A204.1 (cell line): ENCODE results near the gene CD200R1.
"Not testable (repeated sequence)": the region's sequence is repeated elsewhere in the genome, so short reads cannot be mapped to it uniquely, and the experiment has no call there.

Experiments used
- FAIRE-seq: peaks from 2 replicates; lab custom pipeline; 2012; peaks lifted over from hg19 to GRCh38; lab: Jason Lieb, UNC

CD200R1 gene

DNA sequence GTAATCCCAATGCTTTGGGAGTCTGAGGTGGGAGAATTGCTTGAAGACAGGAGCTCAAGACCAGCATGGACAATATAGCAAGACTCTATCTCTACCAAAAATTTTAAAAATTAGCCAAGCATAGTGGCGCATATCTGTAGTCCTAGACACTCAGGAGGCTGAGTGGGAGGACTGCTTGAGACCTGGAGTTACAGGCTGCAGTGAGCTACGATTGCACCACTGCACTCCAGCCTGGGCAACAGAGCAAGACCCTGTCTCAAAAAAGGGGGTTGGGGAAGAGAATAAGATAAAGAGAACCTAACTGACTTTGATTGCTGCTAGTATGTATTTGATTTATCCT, 755 bp downstream of the CD200R1 start:
- no peak for FAIRE-seq

DNA sequence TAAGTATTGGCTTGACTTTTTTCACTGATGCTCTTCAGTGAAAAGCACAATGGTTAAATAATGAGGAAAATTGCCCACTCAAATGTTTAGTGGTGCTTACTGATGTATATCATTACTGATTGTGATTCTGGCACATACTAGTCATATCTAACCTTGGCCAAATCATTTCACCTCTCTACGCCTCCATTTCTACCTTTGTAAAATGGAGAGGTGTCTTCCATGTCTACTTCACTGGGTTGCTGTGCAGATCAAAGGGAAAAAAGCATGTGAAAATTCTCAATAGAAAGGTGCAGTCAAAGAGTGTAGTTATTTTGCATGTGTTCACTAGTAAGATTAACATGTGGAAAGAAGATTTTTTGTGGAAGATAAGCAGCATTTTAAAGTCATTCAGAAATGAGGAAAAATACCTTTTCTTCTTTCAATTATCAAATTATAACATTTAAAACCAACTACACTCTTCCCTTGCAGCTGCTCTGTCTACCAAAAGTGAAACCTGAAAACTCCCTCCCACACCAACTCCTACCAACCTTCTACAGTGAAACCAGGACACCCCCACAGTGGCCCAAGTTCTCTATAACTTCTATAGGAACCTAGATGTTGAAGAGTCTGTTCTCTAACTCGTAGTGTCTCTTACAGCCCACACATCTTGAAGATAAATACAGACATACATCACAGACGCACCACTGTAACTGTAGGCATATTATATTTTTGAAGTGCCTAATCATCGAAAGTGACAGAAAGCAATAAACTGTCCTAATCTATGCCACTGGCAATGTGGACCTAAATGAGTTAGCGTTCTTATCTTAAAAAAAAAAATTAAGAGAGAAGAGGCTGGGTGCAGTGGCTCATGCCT, 1.4 kb downstream of the CD200R1 start:
- no peak for FAIRE-seq

- FAIRE-seq = no peak
These were observed 2.7 kb downstream of the CD200R1 start for GRCh38 chr3:112972158-112972557.

DNA sequence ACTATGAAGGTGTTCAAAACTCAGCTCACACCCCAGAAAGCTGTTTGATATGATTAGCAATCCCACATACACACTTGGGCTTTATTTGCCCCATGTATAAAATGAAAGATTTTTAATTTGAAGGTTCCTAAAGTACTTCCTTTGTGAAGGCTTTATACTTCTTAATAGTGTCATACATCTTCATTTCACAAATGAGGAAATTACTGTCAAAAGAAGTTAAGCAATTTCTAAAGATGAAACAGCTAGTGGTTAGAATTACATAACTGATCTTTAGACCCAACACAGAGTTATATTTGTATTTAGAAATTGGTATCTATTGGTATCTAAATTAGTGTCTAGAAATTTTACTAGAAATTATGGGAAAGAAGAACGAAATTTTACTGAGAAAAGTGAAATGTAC, 7.1 kb downstream of the CD200R1 start:
- no peak for FAIRE-seq

- FAIRE-seq = no peak
These were observed 7.5 kb downstream of the CD200R1 start for GRCh38 chr3:112967425-112967824.

DNA sequence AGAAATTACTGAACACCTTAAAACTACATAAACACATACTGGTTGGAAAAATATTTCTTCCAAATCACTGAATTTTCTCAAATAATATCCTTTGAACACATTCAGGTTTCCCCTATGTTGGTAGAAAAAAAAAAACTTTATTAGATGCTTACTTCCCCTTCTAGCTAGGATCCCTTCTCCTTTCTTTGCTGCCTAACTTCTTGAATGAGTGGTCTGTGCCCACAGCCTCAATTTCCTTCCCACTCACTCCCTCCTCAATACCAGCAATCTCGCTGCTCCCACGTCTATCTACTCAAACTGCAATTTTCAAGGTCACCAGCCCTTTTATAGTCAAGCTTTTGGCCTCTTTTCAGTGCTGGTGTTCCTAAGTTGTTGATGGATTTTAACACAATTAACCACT, 8.3 kb downstream of the CD200R1 start:
- FAIRE-seq = no peak

- no peak for FAIRE-seq
These were observed 9.2 kb downstream of the CD200R1 start for GRCh38 chr3:112965656-112966055.

- no peak for FAIRE-seq
These were observed 11.2 kb downstream of the CD200R1 start for GRCh38 chr3:112963683-112964082.

DNA sequence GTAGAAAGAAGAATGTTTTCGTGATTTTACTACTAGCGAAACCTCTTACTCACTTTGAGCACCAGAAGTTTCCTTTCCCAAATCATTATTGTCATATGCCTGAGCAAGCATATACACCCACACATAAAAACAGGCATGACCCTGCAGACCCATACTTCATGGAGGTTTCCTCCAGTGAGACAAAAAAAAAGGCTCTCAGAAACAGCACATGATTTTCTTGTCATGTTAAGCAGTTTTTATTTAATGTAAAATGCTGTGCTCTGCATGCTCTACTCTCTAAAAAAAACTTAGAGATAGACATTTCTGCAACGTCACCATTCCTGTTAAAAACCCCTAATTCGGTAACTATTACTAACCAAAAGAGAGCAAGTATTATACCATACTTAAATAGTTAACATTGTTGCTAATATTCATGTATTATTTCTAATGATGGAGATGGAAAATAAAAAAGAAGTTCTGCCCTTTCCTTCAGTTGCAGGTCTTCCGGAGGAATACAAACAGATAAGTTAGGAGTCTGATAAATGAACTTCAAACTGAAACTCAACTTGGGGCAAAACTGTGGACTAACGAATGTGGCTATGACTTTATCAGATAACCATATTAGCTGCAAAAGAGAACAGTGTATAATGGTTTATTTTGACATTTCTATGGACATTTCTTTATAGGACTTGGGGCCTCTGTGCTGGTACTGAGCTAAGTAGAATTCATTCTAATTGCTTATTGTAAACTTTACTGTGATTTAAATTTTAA, 15.9 kb downstream of the CD200R1 start:
- no peak for FAIRE-seq

DNA sequence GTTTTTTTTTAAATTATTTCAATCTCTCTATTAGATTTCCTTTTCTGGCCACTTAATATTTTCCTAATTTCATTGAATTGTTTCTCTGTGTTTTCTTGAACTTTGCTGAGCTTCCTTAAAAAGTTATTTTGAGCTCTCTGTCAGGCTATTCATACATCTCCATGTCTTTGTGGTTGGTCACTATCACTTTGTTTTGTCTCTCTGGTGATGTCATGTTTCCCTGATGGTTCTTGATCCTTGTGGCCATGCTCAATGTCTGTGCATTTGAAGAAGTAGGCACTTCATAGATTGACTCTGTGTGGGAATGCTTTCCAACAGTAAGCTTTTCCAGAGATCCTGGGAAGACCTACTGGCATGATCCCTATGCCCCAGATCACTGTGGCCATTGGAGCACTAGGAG, 18.6 kb downstream of the CD200R1 start:
- FAIRE-seq = no peak

DNA sequence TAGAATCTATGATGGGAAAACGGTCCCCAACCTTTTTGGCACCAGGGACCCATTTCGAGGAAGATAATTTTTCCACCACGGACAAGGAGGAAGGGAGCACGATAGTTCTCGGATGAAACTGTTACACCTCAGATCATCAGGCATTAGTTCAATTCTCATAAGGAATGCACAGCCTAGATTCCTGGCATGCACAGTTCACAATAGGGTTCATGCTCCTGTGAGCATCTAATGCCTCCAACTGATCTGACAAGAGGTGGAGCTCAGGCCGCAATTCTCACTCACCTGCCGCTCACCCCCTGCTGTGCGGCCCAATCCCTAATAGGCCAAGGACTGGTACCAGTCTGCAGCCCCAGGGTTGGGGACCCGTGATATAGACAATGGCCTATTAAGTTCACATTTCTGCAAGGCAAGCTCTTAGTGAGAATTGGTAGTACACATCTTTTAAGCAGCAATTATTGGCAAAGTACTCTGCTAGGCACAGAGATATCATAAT, 26.5 kb downstream of the CD200R1 start:
- no peak for FAIRE-seq

DNA sequence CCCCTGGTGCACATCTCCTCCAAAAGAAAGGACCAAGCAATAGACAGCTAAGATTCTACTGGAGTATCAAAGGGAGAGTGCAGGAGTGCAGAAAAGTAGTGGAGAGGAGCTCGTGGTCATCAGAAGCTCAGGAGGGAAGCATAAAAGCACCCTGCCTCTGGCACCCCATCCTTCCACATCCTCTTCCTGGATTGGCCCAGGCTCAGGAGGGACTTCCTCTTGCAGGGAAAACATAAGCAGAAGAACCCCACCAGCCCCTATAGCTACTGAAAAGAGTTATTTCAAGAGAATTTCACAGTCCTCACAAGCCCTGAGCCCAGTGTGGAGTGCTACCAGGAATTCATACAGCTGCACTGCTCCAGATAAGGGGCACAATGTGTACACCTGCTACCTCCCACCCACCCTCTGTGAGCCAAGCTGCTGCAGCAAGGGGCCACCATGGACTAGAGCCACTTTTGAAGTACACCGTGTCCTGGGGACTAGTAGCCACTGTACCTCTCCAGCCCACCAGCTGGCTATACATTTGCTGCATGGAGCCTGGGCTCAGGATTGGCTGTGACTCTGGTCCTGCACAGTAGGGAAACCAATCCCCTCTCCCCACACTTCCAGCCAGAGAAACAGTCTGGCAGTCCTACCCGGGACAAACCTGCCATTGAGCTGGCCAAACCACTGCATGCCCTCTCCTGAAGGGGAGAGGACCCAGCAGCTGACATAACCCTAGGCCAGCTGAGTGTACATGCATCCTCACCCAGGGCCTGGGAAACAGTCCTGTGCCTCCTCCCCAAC, 43.0 kb downstream of the CD200R1 start:
- FAIRE-seq = no peak

- no peak for FAIRE-seq
These were observed 44.1 kb downstream of the CD200R1 start for GRCh38 chr3:112930771-112931170.

GRCh38 chr3:112925969-112926368, 48.9 kb downstream of the CD200R1 start:
- no peak for FAIRE-seq

DNA sequence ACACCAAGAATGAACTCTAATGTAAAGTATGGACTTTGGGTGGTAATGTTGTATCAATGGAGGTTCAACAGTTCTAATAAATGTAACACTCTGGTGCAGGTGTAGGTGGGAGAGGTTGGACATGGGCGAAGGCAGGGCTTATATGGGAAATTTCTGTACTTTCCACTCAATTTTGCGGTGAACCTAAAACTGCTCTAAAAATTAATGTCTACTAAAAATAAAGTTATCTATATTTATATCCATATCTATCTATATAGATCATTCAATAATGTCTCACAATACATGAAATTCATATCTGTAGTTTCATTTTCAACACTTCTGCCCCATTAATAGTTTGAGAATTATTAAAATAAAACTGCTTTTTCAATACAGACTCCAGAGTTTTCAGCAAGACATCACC, 49.3 kb downstream of the CD200R1 start:
- no peak for FAIRE-seq

GRCh38 chr3:112919541-112919940, 55.4 kb downstream of the CD200R1 start:
- FAIRE-seq = not testable (repeated sequence)

DNA sequence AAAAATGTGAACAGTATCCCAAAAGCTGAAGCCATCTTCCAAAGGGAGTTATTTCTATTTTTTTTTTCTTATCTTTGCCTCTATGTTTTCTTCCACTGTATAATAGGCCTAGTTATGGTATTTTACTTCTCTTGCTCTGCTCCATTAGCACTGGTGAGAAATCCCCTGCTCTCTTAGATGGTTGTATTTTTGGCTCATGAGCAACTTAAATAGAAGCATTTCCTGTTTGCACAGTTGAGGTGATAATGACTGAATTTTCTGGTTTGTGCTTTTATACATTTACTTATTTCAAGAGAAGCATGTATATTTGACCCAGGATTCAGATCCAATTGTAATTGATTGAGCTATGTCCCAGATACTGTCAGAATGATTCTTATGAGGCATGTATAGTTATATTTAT, 66.7 kb downstream of the CD200R1 start:
- FAIRE-seq = no peak

- FAIRE-seq = no peak
These were observed 70.1 kb downstream of the CD200R1 start for GRCh38 chr3:112904786-112905185.

DNA sequence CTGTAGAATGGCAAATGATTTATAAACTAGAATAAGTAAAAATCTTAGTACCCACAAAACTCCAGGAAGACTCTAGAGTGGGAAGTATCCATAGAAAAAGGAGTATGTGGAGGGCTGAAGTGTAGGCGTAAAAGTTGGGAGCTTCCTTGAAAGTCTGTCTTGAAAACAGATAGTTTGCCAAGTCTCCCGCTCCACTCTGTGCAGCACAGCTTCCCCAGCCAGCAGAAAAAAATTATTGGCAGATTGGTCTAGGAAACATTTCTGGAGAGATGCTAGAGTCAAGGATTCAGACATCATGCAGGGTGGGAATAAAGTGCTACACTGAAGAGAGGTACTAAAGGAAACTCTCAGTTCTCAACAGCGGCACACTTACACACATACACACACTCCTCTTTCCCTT, 74.8 kb downstream of the CD200R1 start:
- no peak for FAIRE-seq

DNA sequence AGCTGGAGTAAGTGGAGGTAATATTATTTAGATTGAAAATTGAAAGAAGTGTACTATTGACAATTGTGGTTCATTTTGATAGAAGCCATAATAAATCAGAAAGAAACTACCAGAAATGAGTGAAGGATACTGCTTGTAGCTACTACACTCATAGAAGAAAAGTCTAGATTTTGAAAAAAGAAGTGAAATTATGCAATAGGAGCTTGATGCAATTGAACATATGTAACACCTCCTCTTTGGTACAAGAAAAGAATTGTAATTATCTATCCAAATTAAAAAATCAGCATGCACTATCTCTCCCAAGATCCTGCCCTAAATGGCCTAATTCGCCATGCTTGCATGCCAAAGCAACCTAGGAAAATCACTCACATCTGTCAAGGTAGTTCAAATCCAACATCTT, 77.1 kb downstream of the CD200R1 start:
- FAIRE-seq = no peak

DNA sequence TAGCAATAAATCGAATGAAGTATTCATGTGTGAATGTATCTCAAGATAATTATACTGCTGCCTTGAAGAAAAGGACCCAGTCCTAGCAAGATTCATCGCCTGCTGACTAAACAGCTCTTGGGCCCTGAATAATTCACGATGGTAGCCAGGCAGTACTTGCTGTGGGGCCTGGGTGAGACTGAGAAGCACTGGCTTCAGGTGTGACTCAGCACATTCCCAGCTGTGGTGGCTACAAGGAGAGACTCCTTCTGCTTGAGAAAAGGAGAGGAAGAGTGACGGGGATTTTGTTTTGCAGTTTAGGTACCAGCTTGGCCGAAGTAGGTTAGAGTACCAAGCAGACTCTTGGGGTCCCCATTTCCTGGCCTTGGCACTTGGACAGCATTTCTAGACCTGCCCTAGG, 80.6 kb downstream of the CD200R1 start:
- FAIRE-seq = no peak

GRCh38 chr3:112889357-112889756, 85.5 kb downstream of the CD200R1 start:
- FAIRE-seq = no peak
